ENCODE measurements around the gene UQCR10.

Gene UQCR10

DNA sequence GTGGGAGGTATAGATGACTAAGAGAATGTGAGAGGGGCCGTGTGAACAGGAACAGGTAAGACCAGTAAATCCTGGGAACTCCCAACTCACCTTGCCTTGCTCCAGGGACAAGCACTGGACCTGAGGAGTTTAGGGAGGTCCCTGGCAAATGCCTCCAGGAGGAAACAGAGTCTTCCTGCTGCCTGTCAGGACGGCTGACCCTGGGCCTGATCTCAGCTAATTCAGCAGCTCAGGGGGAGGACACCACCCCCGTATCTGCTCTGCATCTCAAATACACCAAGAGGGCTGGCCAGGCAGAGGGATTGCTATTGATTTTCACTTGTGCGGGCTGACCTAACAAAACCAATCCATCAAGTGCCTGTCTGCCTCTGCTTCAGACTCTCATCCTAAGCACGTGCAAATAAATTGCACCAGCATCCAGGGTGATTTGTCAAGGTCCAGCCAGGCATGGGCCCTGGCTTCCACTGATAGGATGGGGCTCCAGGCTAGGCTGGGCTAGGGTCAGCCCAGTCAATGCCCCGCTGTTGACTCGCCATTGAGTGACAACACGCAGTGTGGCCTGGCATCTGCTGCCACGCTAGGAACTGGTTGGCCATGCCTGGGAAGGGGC is 20.3 kb downstream of the UQCR10 start:
- DNase-seq (ENCODE audit: low spot score), result no peak
- Mint-ChIP-seq H3K27ac (no peak overlapping the region), H3K36me3 (ENCODE audit: low read depth) (peaks cover 25% of the 10 kb centered on the region), H3K27me3 (ENCODE audit: low read depth) (no peaks in the 10 kb centered on the region), H3K4me3 (no peak overlapping the region), H3K9me3 (no peaks in the 10 kb centered on the region), H3K4me1 (ENCODE audit: low read depth) (no peaks in the 10 kb centered on the region)

DNA sequence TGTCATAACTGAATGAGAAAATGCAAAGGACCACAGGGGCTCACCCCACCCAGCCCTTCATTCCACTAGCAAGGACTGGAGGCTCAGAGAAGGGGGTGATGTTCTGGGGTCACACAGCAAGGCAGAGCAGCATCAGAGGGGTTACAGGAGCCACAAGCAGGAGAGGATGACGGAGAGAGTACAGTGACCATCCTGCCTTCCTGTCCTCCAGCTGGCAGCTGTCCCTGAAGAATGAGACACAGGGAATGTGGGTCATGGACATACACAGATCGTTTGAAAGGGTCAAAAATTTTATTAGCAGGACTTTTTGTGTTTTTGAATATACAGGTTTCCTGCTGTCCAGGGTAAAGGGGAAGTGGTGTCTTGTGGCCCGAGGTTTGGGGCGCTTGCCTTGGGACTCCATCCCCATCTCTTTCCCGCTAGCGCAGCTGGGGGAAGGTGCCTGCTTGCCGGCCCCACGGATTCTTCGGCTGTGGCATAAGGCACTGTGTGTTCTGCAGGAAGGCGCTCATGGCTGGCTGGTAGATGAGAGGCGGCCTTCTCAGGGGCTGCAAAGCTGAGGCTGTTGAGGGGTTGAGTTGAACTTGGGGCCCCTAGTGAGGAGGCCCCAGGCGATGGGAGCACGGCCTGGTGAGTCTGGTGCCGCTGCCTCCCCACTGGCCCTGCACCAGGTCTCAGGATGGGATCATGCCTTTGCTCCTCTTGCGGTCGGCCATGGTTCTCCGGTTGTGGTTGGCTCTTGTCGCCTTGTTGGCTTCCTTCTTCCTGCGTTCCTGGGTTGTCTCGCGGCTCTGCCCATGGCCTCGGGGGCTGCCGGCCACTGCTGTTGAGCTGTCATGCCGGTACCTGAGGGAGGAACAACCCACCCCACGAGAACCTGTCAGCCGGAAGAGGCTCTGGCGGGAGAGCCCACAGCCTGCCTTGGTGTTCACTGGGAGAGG is 21.4 kb downstream of the UQCR10 start:
- H3K9me3 Mint-ChIP-seq, result no peaks in the 10 kb centered on the region
- no peak overlapping the region for H3K27ac Mint-ChIP-seq
- H3K4me1 Mint-ChIP-seq (ENCODE audit: low read depth), result no peaks in the 10 kb centered on the region
- H3K27me3 Mint-ChIP-seq (ENCODE audit: low read depth), result no peaks in the 10 kb centered on the region
- peaks cover 30% of the 10 kb centered on the region for H3K36me3 Mint-ChIP-seq (ENCODE audit: low read depth)
- DNase-seq (ENCODE audit: low spot score), result no peak
- no peak overlapping the region for H3K4me3 Mint-ChIP-seq

DNA sequence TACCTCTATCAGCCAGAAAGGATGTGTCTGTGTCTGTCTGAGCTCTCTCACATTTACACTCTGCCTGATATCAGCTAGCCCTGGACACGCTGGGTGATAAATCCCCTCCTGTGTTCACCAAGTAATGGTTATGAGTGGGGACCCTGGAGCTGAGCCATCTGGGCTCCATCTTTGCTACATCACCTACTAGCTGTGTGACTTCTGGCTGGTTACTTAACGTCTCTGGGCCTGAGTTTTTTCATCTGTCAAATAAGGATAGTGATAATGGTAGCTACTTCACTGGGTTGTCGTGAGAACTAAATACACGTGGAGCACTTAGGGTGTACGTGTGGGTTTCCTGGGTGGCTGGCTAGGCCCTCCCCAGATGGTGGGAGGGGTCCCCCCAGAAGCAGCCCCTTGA is 22.9 kb downstream of the UQCR10 start:
- H3K4me3 Mint-ChIP-seq, result no peak overlapping the region
- no peaks in the 10 kb centered on the region for H3K9me3 Mint-ChIP-seq
- no peak overlapping the region for H3K27ac Mint-ChIP-seq
- no peak for DNase-seq (ENCODE audit: low spot score)
- no peaks in the 10 kb centered on the region for H3K27me3 Mint-ChIP-seq (ENCODE audit: low read depth)
- H3K4me1 Mint-ChIP-seq (ENCODE audit: low read depth), result no peaks in the 10 kb centered on the region
- H3K36me3 Mint-ChIP-seq (ENCODE audit: low read depth), result peaks cover 33% of the 10 kb centered on the region

DNA sequence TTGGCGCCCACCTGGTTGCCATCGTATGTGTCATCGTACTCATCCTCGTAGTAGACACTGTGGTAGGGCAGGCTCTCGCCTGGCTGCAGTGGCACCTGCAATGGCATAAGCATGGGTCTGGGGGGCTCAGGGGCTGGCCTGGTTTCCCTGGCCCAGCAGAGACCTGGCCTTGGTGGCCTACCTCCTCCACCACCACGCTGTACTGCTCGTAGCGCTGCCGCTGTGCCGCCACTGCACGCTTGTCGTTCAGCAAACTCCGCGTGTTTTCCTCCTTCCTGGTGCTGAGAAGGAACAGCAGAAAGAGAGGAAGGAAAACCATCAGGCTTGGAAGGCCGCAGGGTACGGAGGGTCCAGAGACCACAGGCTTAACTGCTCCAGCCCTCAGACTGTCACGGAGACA is 26.2 kb downstream of the UQCR10 start:
- H3K36me3 Mint-ChIP-seq (ENCODE audit: low read depth), result peaks cover 42% of the 10 kb centered on the region
- H3K4me1 Mint-ChIP-seq (ENCODE audit: low read depth), result peaks cover 7% of the 10 kb centered on the region
- no peak for DNase-seq (ENCODE audit: low spot score)
- no peaks in the 10 kb centered on the region for H3K9me3 Mint-ChIP-seq
- H3K27ac Mint-ChIP-seq, result no peak overlapping the region
- no peak overlapping the region for H3K4me3 Mint-ChIP-seq
- H3K27me3 Mint-ChIP-seq (ENCODE audit: low read depth), result no peaks in the 10 kb centered on the region

DNA sequence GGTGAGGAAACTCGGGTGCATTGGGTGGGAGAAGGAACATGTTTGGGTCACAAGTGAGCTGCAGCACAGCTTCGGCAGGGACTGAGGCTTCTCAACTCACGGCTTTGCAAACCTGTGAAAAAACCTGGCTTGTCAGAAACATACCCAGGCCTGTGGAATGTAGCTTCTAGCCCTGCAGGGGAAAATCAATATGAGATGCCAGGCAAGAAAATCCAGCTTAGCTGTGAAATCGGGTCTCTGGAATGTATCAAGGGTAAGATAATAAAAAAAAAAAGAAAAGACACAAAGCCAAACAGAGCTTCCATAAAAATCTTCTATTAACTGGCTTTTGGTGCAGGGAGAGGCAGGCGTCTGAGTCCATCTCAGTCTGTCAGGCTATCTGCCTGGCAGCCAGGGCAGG is 28.5 kb downstream of the UQCR10 start:
- Mint-ChIP-seq H3K36me3 (ENCODE audit: low read depth) (peaks cover 46% of the 10 kb centered on the region), H3K4me3 (no peak overlapping the region)

GRCh38 chr22:29797351-29797750 is 30.2 kb downstream of the UQCR10 start:
- no peak for DNase-seq (ENCODE audit: low spot score)
- Mint-ChIP-seq H3K36me3 (ENCODE audit: low read depth) (peaks cover 45% of the 10 kb centered on the region), H3K27me3 (ENCODE audit: low read depth) (no peaks in the 10 kb centered on the region), H3K4me3 (no peak overlapping the region), H3K9me3 (no peaks in the 10 kb centered on the region), H3K27ac (no peak overlapping the region), H3K4me1 (ENCODE audit: low read depth) (peaks cover 12% of the 10 kb centered on the region)

More for the DNA sequence above, 28.5 kb downstream of the UQCR10 start:
- no peaks in the 10 kb centered on the region for H3K9me3 Mint-ChIP-seq
- H3K4me1 Mint-ChIP-seq (ENCODE audit: low read depth), result peaks cover 12% of the 10 kb centered on the region
- no peaks in the 10 kb centered on the region for H3K27me3 Mint-ChIP-seq (ENCODE audit: low read depth)
- no peak for DNase-seq (ENCODE audit: low spot score)
- H3K27ac Mint-ChIP-seq, result no peak overlapping the region

DNA sequence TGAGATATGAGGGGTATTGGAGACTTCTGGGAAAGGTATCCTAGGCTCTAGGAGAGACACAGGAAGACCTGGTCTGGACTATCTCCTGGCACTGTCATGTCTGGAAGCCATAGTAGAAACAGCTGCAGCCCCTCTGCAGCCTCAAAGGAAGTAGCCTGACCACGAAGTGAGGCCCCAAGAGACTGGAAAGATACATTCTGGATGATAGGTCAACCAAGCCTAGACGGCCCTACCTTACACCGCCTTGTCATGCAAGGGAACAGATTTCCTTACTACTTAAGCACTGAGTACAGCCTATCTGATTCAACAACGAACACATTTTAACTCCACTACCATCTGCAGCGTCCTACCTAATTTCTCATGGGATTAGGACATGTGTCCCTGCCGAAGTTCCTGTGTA is 31.1 kb downstream of the UQCR10 start:
- Mint-ChIP-seq H3K27me3 (ENCODE audit: low read depth) (no peaks in the 10 kb centered on the region), H3K4me3 (no peak overlapping the region), H3K36me3 (ENCODE audit: low read depth) (peaks cover 39% of the 10 kb centered on the region), H3K27ac (peak overlapping the region; percentile 43), H3K4me1 (ENCODE audit: low read depth) (peaks cover 12% of the 10 kb centered on the region), H3K9me3 (no peaks in the 10 kb centered on the region)
- DNase-seq (ENCODE audit: low spot score), result no peak

- Mint-ChIP-seq H3K27ac (no peak overlapping the region), H3K36me3 (ENCODE audit: low read depth) (peaks cover 43% of the 10 kb centered on the region), H3K9me3 (no peaks in the 10 kb centered on the region), H3K4me3 (no peak overlapping the region), H3K4me1 (ENCODE audit: low read depth) (peaks cover 12% of the 10 kb centered on the region), H3K27me3 (ENCODE audit: low read depth) (no peaks in the 10 kb centered on the region)
- no peak for DNase-seq (ENCODE audit: low spot score)
Measured at GRCh38 chr22:29798801-29799200, 31.6 kb downstream of the UQCR10 start.

DNA sequence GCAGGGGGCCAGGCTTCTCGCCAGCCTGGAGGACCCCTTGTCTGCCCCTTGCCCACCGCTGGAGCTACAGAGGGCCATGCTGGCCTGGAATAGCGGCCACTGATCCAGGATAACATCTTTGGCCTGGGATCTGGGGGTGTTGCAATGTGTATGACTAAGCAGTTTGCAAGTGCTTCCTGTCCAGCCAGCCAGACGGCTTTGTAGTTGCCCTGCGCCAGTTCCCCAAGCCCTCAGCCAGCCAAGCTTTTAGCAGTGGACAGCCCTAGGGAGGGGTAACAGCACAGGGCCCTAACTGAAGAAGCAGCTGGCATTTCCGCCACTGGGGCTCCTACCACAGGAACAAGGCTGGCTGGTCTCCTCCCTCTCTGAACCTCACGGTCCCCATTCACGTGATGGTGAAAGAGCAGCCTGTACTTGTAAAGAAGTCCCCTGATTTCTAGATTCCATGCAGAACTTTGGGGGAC is 32.1 kb downstream of the UQCR10 start:
- no peaks in the 10 kb centered on the region for H3K27me3 Mint-ChIP-seq (ENCODE audit: low read depth)
- H3K27ac Mint-ChIP-seq, result peak overlapping the region; percentile 20
- H3K9me3 Mint-ChIP-seq, result no peaks in the 10 kb centered on the region
- peaks cover 43% of the 10 kb centered on the region for H3K36me3 Mint-ChIP-seq (ENCODE audit: low read depth)
- no peak overlapping the region for H3K4me3 Mint-ChIP-seq
- H3K4me1 Mint-ChIP-seq (ENCODE audit: low read depth), result peaks cover 12% of the 10 kb centered on the region
- no peak for DNase-seq (ENCODE audit: low spot score)

- no peaks in the 10 kb centered on the region for H3K27me3 Mint-ChIP-seq (ENCODE audit: low read depth)
- no peaks in the 10 kb centered on the region for H3K9me3 Mint-ChIP-seq
- no peak for DNase-seq (ENCODE audit: low spot score)
- peaks cover 12% of the 10 kb centered on the region for H3K4me1 Mint-ChIP-seq (ENCODE audit: low read depth)
- no peak overlapping the region for H3K4me3 Mint-ChIP-seq
- peaks cover 49% of the 10 kb centered on the region for H3K36me3 Mint-ChIP-seq (ENCODE audit: low read depth)
- no peak overlapping the region for H3K27ac Mint-ChIP-seq
Measured at GRCh38 chr22:29801153-29801552, 34.0 kb downstream of the UQCR10 start.

- Mint-ChIP-seq H3K4me1 (ENCODE audit: low read depth) (peaks cover 12% of the 10 kb centered on the region), H3K4me3 (no peak overlapping the region), H3K9me3 (no peaks in the 10 kb centered on the region), H3K27me3 (ENCODE audit: low read depth) (no peaks in the 10 kb centered on the region), H3K36me3 (ENCODE audit: low read depth) (peaks cover 51% of the 10 kb centered on the region), H3K27ac (no peak overlapping the region)
- no peak for DNase-seq (ENCODE audit: low spot score)
Measured at GRCh38 chr22:29801796-29802195, 34.6 kb downstream of the UQCR10 start.

GRCh38 chr22:29803190-29803589 is 36.0 kb downstream of the UQCR10 start:
- no peak for DNase-seq (ENCODE audit: low spot score)
- H3K36me3 Mint-ChIP-seq (ENCODE audit: low read depth), result peaks cover 52% of the 10 kb centered on the region
- peaks cover 7% of the 10 kb centered on the region for H3K4me1 Mint-ChIP-seq (ENCODE audit: low read depth)
- no peak overlapping the region for H3K27ac Mint-ChIP-seq
- no peak overlapping the region for H3K4me3 Mint-ChIP-seq
- H3K9me3 Mint-ChIP-seq, result no peaks in the 10 kb centered on the region
- H3K27me3 Mint-ChIP-seq (ENCODE audit: low read depth), result no peaks in the 10 kb centered on the region

DNA sequence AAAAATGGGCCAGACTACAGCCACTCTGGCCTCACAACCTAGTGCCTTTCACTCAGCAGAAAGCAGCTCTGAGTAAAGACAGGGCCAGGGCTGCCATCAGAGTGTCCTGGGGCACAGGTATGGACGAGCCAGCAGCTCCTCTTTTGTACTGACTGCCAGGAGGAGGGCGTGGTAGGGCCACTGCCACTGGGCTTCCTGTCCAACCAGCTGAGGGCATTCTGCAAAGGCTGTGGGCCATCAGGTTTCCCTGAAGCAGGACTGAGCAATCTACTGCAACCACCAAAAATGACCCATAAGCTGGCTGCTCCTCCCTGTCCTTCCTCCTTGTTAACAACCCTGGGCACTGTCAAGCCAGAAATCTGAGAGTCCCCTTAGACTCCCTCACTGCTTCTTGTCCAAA is 37.8 kb downstream of the UQCR10 start:
- no peak overlapping the region for H3K4me3 Mint-ChIP-seq
- peaks cover 48% of the 10 kb centered on the region for H3K36me3 Mint-ChIP-seq (ENCODE audit: low read depth)
- H3K4me1 Mint-ChIP-seq (ENCODE audit: low read depth), result no peaks in the 10 kb centered on the region
- H3K9me3 Mint-ChIP-seq, result no peaks in the 10 kb centered on the region
- DNase-seq (ENCODE audit: low spot score), result no peak
- no peak overlapping the region for H3K27ac Mint-ChIP-seq
- H3K27me3 Mint-ChIP-seq (ENCODE audit: low read depth), result no peaks in the 10 kb centered on the region

GRCh38 chr22:29806196-29806595 is 39.0 kb downstream of the UQCR10 start:
- H3K4me3 Mint-ChIP-seq, result no peak overlapping the region
- H3K27ac Mint-ChIP-seq, result no peak overlapping the region
- H3K27me3 Mint-ChIP-seq (ENCODE audit: low read depth), result no peaks in the 10 kb centered on the region
- no peak for DNase-seq (ENCODE audit: low spot score)
- H3K36me3 Mint-ChIP-seq (ENCODE audit: low read depth), result peaks cover 43% of the 10 kb centered on the region
- H3K9me3 Mint-ChIP-seq, result no peaks in the 10 kb centered on the region
- H3K4me1 Mint-ChIP-seq (ENCODE audit: low read depth), result no peaks in the 10 kb centered on the region
